Keratinocyte (primary cell): ENCODE results near the gene CIB1. TPM values are rescaled to one million over a fixed set of nuclear protein-coding genes. Genes with fewer than 3 reads are reported as not detected.

Experiments
- DNase-seq: peaks from one replicate; pipeline ENCODE4 v3.0.0-alpha.2; 2011; ENCODE audit warnings: low read depth, missing footprints, low spot score
- FAIRE-seq: peaks from 2 replicates; lab custom pipeline; 2011; peaks lifted over from hg19 to GRCh38; lab: Jason Lieb, UNC
- H2AFZ ChIP-seq: 2 replicates; pipeline ENCODE4 v1.6.0; 2012; ENCODE audit warnings: low read length, control low read depth, inconsistent platforms; ENCODE audit not compliant: control insufficient read depth
- H3K27ac ChIP-seq: 2 replicates; pipeline ENCODE4 v1.5.1; 2011; ENCODE audit warnings: low read length; ENCODE audit not compliant: control insufficient read depth, insufficient read depth
- H3K27me3 ChIP-seq: 3 replicates; pipeline ENCODE4 v1.6.0; 2011; ENCODE audit warnings: low read length; ENCODE audit not compliant: control insufficient read depth, insufficient read depth; ENCODE audit errors: extremely low read depth
- H3K36me3 ChIP-seq, 2 experiments: 2 replicates in 1 of 2; 3 replicates in 1 of 2; pipeline ENCODE4 v1.5.1; 2011; ENCODE audit warnings: low read length in 2 of 2, mild to moderate bottlenecking in 1 of 2; ENCODE audit not compliant: control insufficient read depth in 2 of 2, insufficient read depth in 2 of 2; ENCODE audit errors: extremely low read depth in 1 of 2
- H3K4me1 ChIP-seq: 3 replicates; pipeline ENCODE4 v1.5.1; 2011; ENCODE audit warnings: low read length; ENCODE audit not compliant: control insufficient read depth, insufficient read depth; ENCODE audit errors: extremely low read depth
- H3K4me2 ChIP-seq: 3 replicates; pipeline ENCODE4 v1.6.0; 2011; ENCODE audit warnings: low read depth, low read length; ENCODE audit not compliant: control insufficient read depth, insufficient read depth; ENCODE audit errors: extremely low read depth
- H3K4me3 ChIP-seq, 3 experiments: fragments of 200-600 bp in 1 of 3; sonication (generic) in 1 of 3; 2 replicates in 2 of 3; 3 replicates in 1 of 3; pipeline ENCODE4 v1.5.1; 2011 to 2016; ENCODE audit warnings: low read length in 3 of 3, mild to moderate bottlenecking in 3 of 3, control low read depth in 2 of 3, inconsistent platforms in 1 of 3, low read depth in 1 of 3, mixed read lengths in 1 of 3, mixed run types in 1 of 3, moderate library complexity in 1 of 3; ENCODE audit not compliant: control insufficient read depth in 2 of 3, insufficient read depth in 2 of 3; ENCODE audit errors: extremely low read depth in 1 of 3
- H3K79me2 ChIP-seq: 2 replicates; pipeline ENCODE4 v1.6.0; 2012; ENCODE audit warnings: low read length; ENCODE audit not compliant: control insufficient read depth, insufficient read depth
- H3K9ac ChIP-seq: 3 replicates; pipeline ENCODE4 v1.6.0; 2011; ENCODE audit warnings: low read length; ENCODE audit not compliant: control insufficient read depth, insufficient read depth; ENCODE audit errors: extremely low read depth
- H3K9me1 ChIP-seq: 3 replicates; pipeline ENCODE4 v1.6.0; 2011; ENCODE audit warnings: low read length; ENCODE audit not compliant: control insufficient read depth, insufficient read depth; ENCODE audit errors: extremely low read depth
- H3K9me3 ChIP-seq: 2 replicates; pipeline ENCODE4 v1.5.1; 2012; ENCODE audit warnings: low read depth, low read length; ENCODE audit not compliant: control insufficient read depth
- H4K20me1 ChIP-seq: 3 replicates; pipeline ENCODE4 v1.6.0; 2011; ENCODE audit warnings: low read length; ENCODE audit not compliant: control insufficient read depth, insufficient read depth; ENCODE audit errors: extremely low read depth
- EZH2 ChIP-seq: IDR thresholded peaks from one replicate; pipeline ENCODE4 v1.6.1; 2012; ENCODE audit warnings: inconsistent platforms, mild to moderate bottlenecking, low read length, moderate library complexity
- dilution Hi-C: fragments of 300-500 bp; cut with MboI; formaldehyde crosslinking; loops from one replicate; pipeline ENCODE4 v1.7.0; 2020; ENCODE audit warnings: low sequenced_read_pairs; ENCODE audit not compliant: extremely low pct_ligation_motif_present
- polyA plus RNA-seq, 5 experiments: library from polyadenylated mRNA; depleted of rRNA in 3 of 5; stranded (reverse) in 3 of 5; stranded (forward) in 1 of 5; unstranded in 1 of 5; fragments of >200 nt; gene quantifications; 1 replicate in 1 of 5; 2 replicates in 3 of 5; 3 replicates in 1 of 5; pipeline versions ENCODE4 v1.2.1 to v1.2.3, GENCODE V29; 2011 to 2012; ENCODE audit warnings: missing spikeins in 2 of 5, low read depth in 1 of 5, low replicate concordance in 1 of 5
- TF ChIP-seq, protein P1 (sequence below), 3 experiments: IDR thresholded peaks in 1 of 3; conservative IDR thresholded peaks in 1 of 3; optimal IDR thresholded peaks in 1 of 3; 2 replicates in 2 of 3; 3 replicates in 1 of 3; pipeline versions ENCODE3 to v1.5.1; 2011; ENCODE audit warnings: low read length in 3 of 3, mild to moderate bottlenecking in 3 of 3, moderate library complexity in 2 of 3, control low read depth in 1 of 3, inconsistent platforms in 1 of 3; ENCODE audit not compliant: insufficient read depth in 2 of 3; ENCODE audit errors: extremely low read depth in 1 of 3

Gene CIB1
- polyA plus RNA-seq, 1 donor (not counting 4 experiments of a cell fraction or from before 2014, with no cell fraction given) = 70.9 TPM

GRCh38 chr15:90231028-90232017 lies 2.4 kb downstream of the CIB1 start:
- TF ChIP-seq, protein P1, sequence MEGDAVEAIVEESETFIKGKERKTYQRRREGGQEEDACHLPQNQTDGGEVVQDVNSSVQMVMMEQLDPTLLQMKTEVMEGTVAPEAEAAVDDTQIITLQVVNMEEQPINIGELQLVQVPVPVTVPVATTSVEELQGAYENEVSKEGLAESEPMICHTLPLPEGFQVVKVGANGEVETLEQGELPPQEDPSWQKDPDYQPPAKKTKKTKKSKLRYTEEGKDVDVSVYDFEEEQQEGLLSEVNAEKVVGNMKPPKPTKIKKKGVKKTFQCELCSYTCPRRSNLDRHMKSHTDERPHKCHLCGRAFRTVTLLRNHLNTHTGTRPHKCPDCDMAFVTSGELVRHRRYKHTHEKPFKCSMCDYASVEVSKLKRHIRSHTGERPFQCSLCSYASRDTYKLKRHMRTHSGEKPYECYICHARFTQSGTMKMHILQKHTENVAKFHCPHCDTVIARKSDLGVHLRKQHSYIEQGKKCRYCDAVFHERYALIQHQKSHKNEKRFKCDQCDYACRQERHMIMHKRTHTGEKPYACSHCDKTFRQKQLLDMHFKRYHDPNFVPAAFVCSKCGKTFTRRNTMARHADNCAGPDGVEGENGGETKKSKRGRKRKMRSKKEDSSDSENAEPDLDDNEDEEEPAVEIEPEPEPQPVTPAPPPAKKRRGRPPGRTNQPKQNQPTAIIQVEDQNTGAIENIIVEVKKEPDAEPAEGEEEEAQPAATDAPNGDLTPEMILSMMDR (optimal IDR thresholded peaks at IDR 0.05 in 1 of 3, IDR thresholded peaks at IDR 0.05 in 1 of 3, conservative IDR thresholded peaks at IDR 0.05 in 1 of 3; ENCODE audit: extremely low read depth in 1 of 3, insufficient read depth in 2 of 3, low read length in 3 of 3) = no peak
- TF ChIP-seq EZH2 = no peak
- Histone ChIP-seq H4K20me1 (peaks cover 3% of the 10 kb centered on the region), H3K27ac (peak overlapping the region; percentile 4), H2AFZ (no peak overlapping the region), H3K36me3 (peaks cover 22 to 37% of the 10 kb centered on the region in 2 experiments), H3K9me1 (no peaks in the 10 kb centered on the region), H3K4me2 (no peak overlapping the region), H3K9ac (no peak overlapping the region), H3K4me1 (peaks cover 25% of the 10 kb centered on the region), H3K27me3 (no peaks in the 10 kb centered on the region), H3K4me3 (no peak overlapping the region), H3K9me3 (no peaks in the 10 kb centered on the region), H3K79me2 (peaks cover 16% of the 10 kb centered on the region)
- no peak for FAIRE-seq
- dilution Hi-C loops = no loop called here
- no peak for DNase-seq

GRCh38 chr15:90230610-90231009 lies 3.1 kb downstream of the CIB1 start:
- dilution Hi-C loops = no loop called here

More at GRCh38 chr15:90230610-90231009, 3.1 kb downstream of the CIB1 start:
- no peak overlapping the region for H3K9ac ChIP-seq
- DNase-seq (no peak), FAIRE-seq (no peak)
- H3K27me3 ChIP-seq = no peaks in the 10 kb centered on the region
- H3K27ac ChIP-seq = no peak overlapping the region
- TF ChIP-seq EZH2 = no peak
- TF ChIP-seq, protein P1 (optimal IDR thresholded peaks at IDR 0.05 in 1 of 3, IDR thresholded peaks at IDR 0.05 in 1 of 3, conservative IDR thresholded peaks at IDR 0.05 in 1 of 3; ENCODE audit: extremely low read depth in 1 of 3, insufficient read depth in 2 of 3, low read length in 3 of 3) = no peak
- peaks cover 25% of the 10 kb centered on the region for H3K4me1 ChIP-seq
- no peak overlapping the region for H3K4me3 ChIP-seq
- no peaks in the 10 kb centered on the region for H3K9me3 ChIP-seq
- H3K4me2 ChIP-seq = peak overlapping the region; percentile 10
- H3K9me1 ChIP-seq = peaks cover 2% of the 10 kb centered on the region
- peaks cover 25 to 44% of the 10 kb centered on the region in 2 experiments for H3K36me3 ChIP-seq
- peaks cover 16% of the 10 kb centered on the region for H3K79me2 ChIP-seq
- no peak overlapping the region for H2AFZ ChIP-seq
- peaks cover 3% of the 10 kb centered on the region for H4K20me1 ChIP-seq
